NK-92 treated with Interleukin-12 subunit alpha and Interleukin-12 subunit beta, amount 100 ng/mL, for 24 hours (cell line): ENCODE measurements around the gene VPS72.
"Not testable (repeated sequence)": the region's sequence is repeated elsewhere in the genome, so short reads cannot be mapped to it uniquely, and the experiment has no call there.

ENCODE experiments used
- DNase-seq: peaks from one replicate; lab custom pipeline; 2025; lab: John Stamatoyannopoulos, UW

Gene VPS72

GRCh38 chr1:151189637-151190445, at the start of gene VPS72:
TSS of gene VPS72 (minus strand) at chr1:151190197. CDS start at chr1:151190121, 76 bp downstream.
- DNase-seq = peak; percentile 75

GRCh38 chr1:151238467-151238739, 48.4 kb upstream of the VPS72 start:
- no peak for DNase-seq

GRCh38 chr1:151237678-151238466, 47.9 kb upstream of the VPS72 start:
- no peak for DNase-seq

- DNase-seq = no peak
Observed at GRCh38 chr1:151235235-151235634, 45.2 kb upstream of the VPS72 start.

GRCh38 chr1:151222130-151222529, 32.1 kb upstream of the VPS72 start:
- no peak for DNase-seq

GRCh38 chr1:151221616-151222015, 31.6 kb upstream of the VPS72 start:
- no peak for DNase-seq

GRCh38 chr1:151213560-151213959, 23.6 kb upstream of the VPS72 start:
- DNase-seq = no peak

GRCh38 chr1:151211972-151212705, 22.1 kb upstream of the VPS72 start:
- DNase-seq = no peak

- no peak for DNase-seq
Observed at GRCh38 chr1:151210830-151211229, 20.8 kb upstream of the VPS72 start.

GRCh38 chr1:151205381-151205965, 15.5 kb upstream of the VPS72 start:
- DNase-seq = not testable (repeated sequence)

- DNase-seq = no peak
Observed at GRCh38 chr1:151199873-151200581, 10.0 kb upstream of the VPS72 start.

- DNase-seq = peak; percentile 98
Observed at GRCh38 chr1:151198254-151199127, 8.5 kb upstream of the VPS72 start, which contains the start of gene PIP5K1A. TSS of gene PIP5K1A (plus strand) at chr1:151198552. CDS start at chr1:151198997, 445 bp downstream.

GRCh38 chr1:151197863-151198253, 7.9 kb upstream of the VPS72 start:
- no peak for DNase-seq

- no peak for DNase-seq
Observed at GRCh38 chr1:151196292-151196800, 6.3 kb upstream of the VPS72 start.

- not testable (repeated sequence) for DNase-seq
Observed at GRCh38 chr1:151194894-151195594, 5.0 kb upstream of the VPS72 start.

- no peak for DNase-seq
Observed at GRCh38 chr1:151193856-151194255, 3.9 kb upstream of the VPS72 start.

GRCh38 chr1:151193304-151193703, 3.3 kb upstream of the VPS72 start:
- no peak for DNase-seq

- no peak for DNase-seq
Observed at GRCh38 chr1:151192047-151192446, 2.0 kb upstream of the VPS72 start.

GRCh38 chr1:151188667-151189066, 1.3 kb downstream of the VPS72 start:
- not testable (repeated sequence) for DNase-seq

- no peak for DNase-seq
Observed at GRCh38 chr1:151187205-151187604, 2.8 kb downstream of the VPS72 start.
